G401 (cell line): ENCODE results near the gene ADAMTSL4. TPM values are rescaled to one million over a fixed set of nuclear protein-coding genes. Genes with fewer than 3 reads are reported as not detected.
"Not testable (repeated sequence)": the region's sequence is repeated elsewhere in the genome, so short reads cannot be mapped to it uniquely, and the experiment has no call there.

Experiments used
- DNase-seq: peaks from one replicate; pipeline ENCODE4 v3.0.0-alpha.2; 2015; ENCODE audit warnings: low spot score
- in situ Hi-C: cut with HindIII; loops from 2 replicates; pipeline ENCODE4 v1.10.0; 2016; ENCODE audit warnings: low sequenced_read_pairs, mixed read lengths
- total RNA-seq: library from RNA; depleted of rRNA; stranded (reverse); fragments of >200 nt; shearing (Covaris generic); gene quantifications from 2 replicates; pipeline ENCODE4 v1.2.3, GENCODE V29; 2014

Gene ADAMTSL4
- total RNA-seq, 1 experiment from 2014 or later: 22.9 TPM

DNA sequence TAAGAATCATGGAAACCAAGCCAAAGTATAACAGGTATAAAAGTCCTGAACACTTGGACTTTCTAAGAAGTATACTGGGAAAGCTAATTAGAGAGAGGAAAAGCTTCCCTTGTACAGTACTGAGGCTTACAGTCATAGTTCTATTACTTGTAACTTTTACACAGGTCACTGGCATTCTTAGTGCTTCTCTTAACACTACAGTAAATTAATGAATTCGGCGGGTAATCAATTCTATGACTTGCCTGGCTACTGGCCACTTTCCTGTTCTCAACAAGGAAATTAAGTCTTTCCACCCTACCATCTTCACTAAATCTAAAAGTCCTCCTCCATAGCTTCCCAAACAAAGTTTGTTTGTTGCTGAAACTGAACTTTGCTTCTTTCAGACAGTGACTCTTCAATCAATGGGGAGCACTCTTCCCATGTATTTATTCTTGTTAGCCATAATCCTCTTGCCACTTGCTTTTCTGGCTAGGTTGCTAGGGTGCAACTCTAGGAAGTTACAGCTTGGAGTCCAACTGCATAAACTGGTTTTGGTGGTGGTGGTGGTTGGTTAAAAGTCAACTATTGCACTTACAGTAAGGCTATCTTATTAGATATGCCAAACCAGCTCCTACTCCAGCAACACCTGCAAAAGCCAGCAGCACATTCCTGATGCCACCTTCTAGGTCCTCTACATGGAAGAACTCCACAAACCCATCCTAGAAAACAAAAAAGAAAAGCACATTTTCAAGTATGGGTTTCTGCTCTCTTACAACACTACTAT, 27.8 kb downstream of the ADAMTSL4 start:
- no peak for DNase-seq
- in situ Hi-C loops: no loop called here

GRCh38 chr1:150577557-150578271, 28.5 kb downstream of the ADAMTSL4 start:
- in situ Hi-C loops: no loop called here
- peak; percentile 30 for DNase-seq

DNA sequence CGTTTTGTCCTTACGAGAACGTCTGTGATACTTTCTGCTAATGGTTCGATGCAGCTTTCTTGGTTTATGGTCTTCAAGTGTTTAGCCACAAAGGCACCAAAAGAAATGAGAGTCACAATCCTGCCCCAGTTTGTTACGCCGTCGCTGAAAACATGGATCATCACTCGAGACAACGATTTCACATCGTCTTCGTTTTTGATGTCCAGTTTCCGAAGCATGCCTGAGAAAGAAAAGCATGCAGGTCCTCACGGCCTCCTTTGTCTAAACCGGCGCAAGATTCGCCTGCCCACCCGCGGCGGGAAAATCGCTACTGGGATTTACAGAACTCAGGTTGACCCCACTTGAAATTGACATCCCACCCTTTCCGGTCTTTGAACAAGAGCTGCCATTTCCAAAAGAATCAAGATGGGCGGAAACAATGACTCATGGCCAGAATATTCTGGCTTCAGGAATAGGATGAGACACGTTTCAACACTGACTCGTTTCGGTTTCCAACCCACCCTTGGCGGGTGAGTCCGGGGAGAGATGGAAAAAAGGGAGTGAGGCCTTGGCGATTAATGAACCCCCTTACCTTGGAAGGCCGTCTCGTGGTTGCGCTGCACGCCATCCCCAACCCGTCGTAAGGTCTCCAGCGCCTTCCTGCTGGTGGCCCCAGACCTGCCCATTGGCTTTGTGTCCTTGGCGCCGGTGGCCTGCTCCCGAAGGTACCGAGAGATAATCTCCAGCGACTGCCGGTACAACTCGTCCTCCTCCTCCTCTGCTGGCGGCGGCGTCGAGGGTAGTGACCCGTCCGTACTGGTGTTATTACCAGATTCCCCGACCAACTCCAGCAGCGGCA, 29.3 kb downstream of the ADAMTSL4 start:
- in situ Hi-C loops: no loop called here
- DNase-seq: peak; percentile 46

GRCh38 chr1:150579110-150579944, 30.1 kb downstream of the ADAMTSL4 start, which contains the start of gene MCL1:
Gene MCL1, minus strand, starts transcription at chr1:150579610. Its CDS starts 80 bp downstream, at chr1:150579530.
- DNase-seq: peak; percentile 97
- in situ Hi-C loops: no loop called here

DNA sequence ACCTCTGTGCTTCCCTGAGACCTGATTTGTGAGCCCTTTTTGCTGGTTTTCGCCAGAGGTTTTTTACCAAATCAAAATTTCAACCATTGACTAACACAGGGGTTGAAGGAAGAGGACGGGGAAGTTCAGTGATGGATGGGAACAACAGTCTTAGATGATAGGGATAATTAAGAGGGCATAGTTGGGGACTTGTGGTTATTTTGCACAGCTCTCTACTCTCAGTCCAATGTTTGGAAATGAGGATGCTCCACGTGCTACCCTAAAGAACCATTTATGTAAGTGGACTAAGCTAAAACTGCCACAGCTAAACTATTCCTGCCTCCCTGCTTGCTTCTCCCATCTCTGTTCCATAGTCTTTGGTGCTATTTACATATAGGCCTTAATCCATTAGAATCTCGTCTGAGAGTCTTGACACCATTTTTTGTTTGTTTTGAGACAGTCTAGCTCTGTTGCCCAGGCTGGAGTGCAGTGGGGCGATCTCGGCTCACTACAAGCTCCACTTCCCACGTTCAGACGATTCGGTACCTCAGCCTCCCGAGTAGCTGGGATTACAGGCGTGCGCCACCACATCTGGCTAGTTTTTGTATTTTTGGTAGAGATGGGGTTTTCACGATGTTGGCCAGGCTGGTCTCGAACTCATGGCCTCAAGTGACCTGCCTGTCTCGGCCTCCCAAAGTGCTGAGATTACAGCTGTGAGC, 30.9 kb downstream of the ADAMTSL4 start:
- in situ Hi-C loops: no loop called here
- DNase-seq: no peak

GRCh38 chr1:150580966-150581365, 31.8 kb downstream of the ADAMTSL4 start:
- DNase-seq, in situ Hi-C loops: not testable (repeated sequence)

DNA sequence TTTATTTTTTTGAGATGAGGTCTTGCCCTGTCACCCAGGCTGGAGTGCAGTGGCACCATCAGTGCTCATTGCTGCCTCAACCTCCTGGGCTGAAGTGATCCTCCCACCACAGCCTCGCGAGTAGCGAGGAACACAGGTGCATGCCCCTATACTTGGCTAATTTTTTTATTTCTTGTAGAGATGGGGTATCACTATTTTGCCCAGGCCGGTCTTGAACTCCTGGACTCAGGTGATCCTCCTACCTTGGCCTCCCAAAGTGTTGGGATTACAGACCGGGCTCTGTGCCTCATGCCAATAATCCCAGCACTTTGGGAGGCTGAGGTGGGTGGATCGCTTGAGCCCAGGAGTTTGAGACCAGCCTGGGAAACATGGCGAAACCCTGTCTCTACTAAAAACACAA, 32.2 kb downstream of the ADAMTSL4 start:
- in situ Hi-C loops, DNase-seq: not testable (repeated sequence)

- DNase-seq, in situ Hi-C loops: not testable (repeated sequence)
Observed at GRCh38 chr1:150581962-150582361, 32.8 kb downstream of the ADAMTSL4 start.

GRCh38 chr1:150582371-150582770, 33.2 kb downstream of the ADAMTSL4 start:
- in situ Hi-C loops: no loop called here

GRCh38 chr1:150596095-150596892, 47.1 kb downstream of the ADAMTSL4 start:
- no peak for DNase-seq
- in situ Hi-C loops: no loop called here

More at GRCh38 chr1:150582371-150582770, 33.2 kb downstream of the ADAMTSL4 start:
- no peak for DNase-seq

- in situ Hi-C loops: no loop called here
Observed at GRCh38 chr1:150596976-150597375, 47.8 kb downstream of the ADAMTSL4 start.

DNA sequence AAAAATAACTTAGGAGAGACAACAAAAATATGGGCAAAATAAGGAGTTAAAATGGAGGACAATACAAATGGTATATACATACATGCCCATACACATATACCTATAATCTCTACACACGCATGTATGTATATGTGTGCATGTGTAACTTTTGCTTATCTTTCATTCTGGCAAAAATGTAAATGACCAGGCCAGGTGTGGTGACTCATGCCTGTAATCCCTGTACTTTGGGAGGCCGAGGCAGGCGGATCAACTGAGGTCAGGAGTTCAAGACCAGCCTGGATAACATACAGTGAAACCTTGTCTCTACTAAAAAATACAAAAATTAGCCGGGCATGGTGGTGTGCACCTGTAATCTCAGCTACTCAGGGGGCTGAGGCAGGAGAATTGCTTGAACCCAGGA, 49.1 kb downstream of the ADAMTSL4 start:
- DNase-seq, in situ Hi-C loops: not testable (repeated sequence)

More at GRCh38 chr1:150596976-150597375, 47.8 kb downstream of the ADAMTSL4 start:
- DNase-seq: no peak

DNA sequence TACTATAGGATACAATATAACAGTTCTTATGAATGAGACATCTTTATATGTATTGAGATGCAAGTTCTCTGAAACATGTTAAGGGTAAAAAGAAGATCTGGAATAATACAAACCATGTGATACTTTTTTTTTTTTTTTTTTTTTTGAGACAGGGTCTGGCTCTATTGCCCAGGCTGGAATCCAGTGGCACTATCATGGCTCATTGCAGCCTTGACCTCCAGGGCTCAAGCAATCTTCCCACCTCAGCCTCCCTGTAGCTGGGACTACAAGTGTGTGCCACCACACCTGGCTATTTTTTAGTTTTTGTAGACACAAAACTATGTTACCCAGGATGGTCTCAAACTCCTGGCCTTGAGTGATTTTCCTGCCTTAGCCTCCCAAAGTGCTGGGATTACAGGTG, 52.3 kb downstream of the ADAMTSL4 start:
- DNase-seq: no peak
- in situ Hi-C loops: no loop called here

DNA sequence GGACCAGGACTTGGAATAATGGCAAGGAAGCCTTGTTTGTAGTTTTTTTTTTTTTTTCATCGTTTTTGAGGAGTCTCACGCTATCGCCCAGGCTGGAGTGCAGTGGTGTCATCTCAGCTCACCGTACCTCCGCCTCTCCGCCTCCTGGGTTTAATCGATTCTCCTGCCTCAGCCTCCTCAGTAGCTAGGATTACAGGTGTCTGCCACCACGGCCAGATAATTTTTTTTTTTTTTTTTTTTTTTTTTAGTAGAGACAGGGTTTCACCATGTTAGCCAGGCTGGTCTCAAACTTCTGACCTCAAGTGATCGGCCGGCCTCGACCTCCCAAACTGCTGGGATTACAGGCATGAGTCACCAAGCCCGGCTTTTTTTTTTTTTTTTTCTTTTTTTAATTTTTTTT, 53.2 kb downstream of the ADAMTSL4 start:
- in situ Hi-C loops, DNase-seq: not testable (repeated sequence)

- DNase-seq: no peak
Observed at GRCh38 chr1:150603711-150604110, 54.5 kb downstream of the ADAMTSL4 start.

DNA sequence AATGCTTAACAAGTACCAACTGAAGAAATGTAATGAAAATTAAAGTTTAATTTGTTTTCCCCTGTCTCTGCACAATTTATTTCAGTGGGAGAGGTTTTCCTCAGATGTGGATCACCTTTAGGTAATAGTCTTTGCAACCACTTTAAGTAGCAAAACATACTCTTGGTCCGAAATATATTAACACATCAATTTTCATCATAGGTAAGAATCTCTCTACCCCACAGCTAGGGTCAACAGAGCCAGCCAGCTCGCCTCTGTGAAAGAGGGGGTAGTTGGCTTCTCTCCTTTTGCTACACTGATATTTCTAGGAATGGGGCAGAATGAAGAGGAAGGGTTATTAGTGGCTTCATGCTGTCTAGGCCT, 55.0 kb downstream of the ADAMTSL4 start:
- no peak for DNase-seq
- in situ Hi-C loops: no loop called here

More at GRCh38 chr1:150603711-150604110, 54.5 kb downstream of the ADAMTSL4 start:
- in situ Hi-C loops: no loop called here

DNA sequence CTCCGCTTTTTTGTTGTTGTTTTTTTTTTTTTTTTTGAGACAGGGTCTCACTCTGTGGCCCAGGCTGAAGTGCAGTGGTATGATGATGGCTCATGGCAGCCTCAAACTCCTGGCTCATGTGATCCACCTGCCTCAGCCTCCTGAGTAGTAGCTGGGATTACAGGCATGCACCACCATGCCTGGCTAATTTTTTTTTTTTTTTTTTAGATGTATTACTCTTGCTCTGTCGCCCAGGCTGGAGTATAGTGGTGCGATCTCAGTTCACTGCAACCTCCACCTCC, 56.2 kb downstream of the ADAMTSL4 start:
- DNase-seq, in situ Hi-C loops: not testable (repeated sequence)
